Fibroblast of lung (primary cell): ENCODE data around the gene HMGCS2. TPM values are rescaled to one million over a fixed set of nuclear protein-coding genes. Genes with fewer than 3 reads are reported as not detected.

Experiments
- DNase-seq, 2 donors: peaks; one replicate each; pipeline versions ENCODE4 v3.0.0 to v3.0.0-alpha.2; 2010; ENCODE audit warnings: low read depth in 2 of 2
- H2AFZ ChIP-seq: 2 replicates; pipeline ENCODE4 v1.5.1; 2012; ENCODE audit warnings: low read length, control low read depth, inconsistent platforms
- H3K27ac ChIP-seq: 2 replicates; pipeline ENCODE4 v1.5.1; 2011; ENCODE audit warnings: low read length, control low read depth; ENCODE audit not compliant: insufficient read depth
- H3K27me3 ChIP-seq: 2 replicates; pipeline ENCODE4 v1.5.1; 2011; ENCODE audit warnings: mild to moderate bottlenecking, low read length; ENCODE audit not compliant: control insufficient read depth, insufficient read depth
- H3K36me3 ChIP-seq: 2 replicates; pipeline ENCODE4 v1.5.1; 2011; ENCODE audit warnings: low read length; ENCODE audit not compliant: control insufficient read depth, insufficient read depth
- H3K4me1 ChIP-seq: 2 replicates; pipeline ENCODE4 v1.5.1; 2011; ENCODE audit warnings: low read length; ENCODE audit not compliant: control insufficient read depth, insufficient read depth; ENCODE audit errors: extremely low read depth
- H3K4me2 ChIP-seq: 2 replicates; pipeline ENCODE4 v1.5.1; 2011; ENCODE audit warnings: low read length, control low read depth; ENCODE audit not compliant: insufficient read depth; ENCODE audit errors: extremely low read depth
- H3K4me3 ChIP-seq, 4 experiments: fragments of 200-600 bp in 1 of 4; sonication (generic) in 1 of 4; replicated peaks in 1 of 4; 2 replicates each; pipeline ENCODE4 v1.5.1; 2011 to 2016; ENCODE audit warnings: low read length in 4 of 4, low read depth in 3 of 4, mild to moderate bottlenecking in 3 of 4, control low read depth in 2 of 4, inconsistent platforms in 1 of 4, mixed read lengths in 1 of 4; ENCODE audit not compliant: insufficient read depth in 1 of 4; ENCODE audit errors: control extremely low read depth in 1 of 4
- H3K79me2 ChIP-seq: 2 replicates; pipeline ENCODE4 v1.5.1; 2012; ENCODE audit warnings: mild to moderate bottlenecking, low read length, inconsistent platforms; ENCODE audit not compliant: control insufficient read depth, insufficient read depth
- H3K9ac ChIP-seq: 2 replicates; pipeline ENCODE4 v1.5.1; 2011; ENCODE audit warnings: mild to moderate bottlenecking, low read length, control low read depth; ENCODE audit not compliant: insufficient read depth
- H3K9me3 ChIP-seq: 2 replicates; pipeline ENCODE4 v1.5.1; 2012; ENCODE audit warnings: low read depth, low read length; ENCODE audit not compliant: control insufficient read depth, insufficient read depth
- H4K20me1 ChIP-seq: 2 replicates; pipeline ENCODE4 v1.5.1; 2011; ENCODE audit warnings: low read length; ENCODE audit not compliant: control insufficient read depth, insufficient read depth; ENCODE audit errors: extremely low read depth
- EZH2 ChIP-seq: IDR thresholded peaks from 2 replicates; pipeline ENCODE4 v1.5.1; 2012; ENCODE audit warnings: low read length, control low read depth, mild to moderate bottlenecking; ENCODE audit errors: missing control alignments
- polyA plus RNA-seq, 2 donors: library from polyadenylated mRNA; depleted of rRNA in 1 of 2; stranded (reverse) in 1 of 2; unstranded in 1 of 2; fragments of >200 nt; gene quantifications; 2 replicates each; pipeline ENCODE4 v1.2.1, GENCODE V29; 2011 to 2012; ENCODE audit warnings: missing spikeins in 1 of 2
- total RNA-seq: library from RNA; depleted of rRNA; stranded (reverse); fragments of >200 nt; gene quantifications from 2 replicates; pipeline ENCODE4 v1.2.1, GENCODE V29; 2014
- TF ChIP-seq, protein P1 (sequence below), 2 donors: IDR thresholded peaks in 1 of 2; conservative IDR thresholded peaks in 1 of 2; 1 replicate in 1 of 2; 2 replicates in 1 of 2; pipeline ENCODE4 v1.5.1; 2011 to 2012; ENCODE audit warnings: low read length in 2 of 2, control low read depth in 1 of 2, inconsistent platforms in 1 of 2, low read depth in 1 of 2, mild to moderate bottlenecking in 1 of 2

The HMGCS2 gene
- total and polyA plus RNA-seq, 2 donors (not counting 1 experiment from before 2014, with no cell fraction given): not detected

DNA sequence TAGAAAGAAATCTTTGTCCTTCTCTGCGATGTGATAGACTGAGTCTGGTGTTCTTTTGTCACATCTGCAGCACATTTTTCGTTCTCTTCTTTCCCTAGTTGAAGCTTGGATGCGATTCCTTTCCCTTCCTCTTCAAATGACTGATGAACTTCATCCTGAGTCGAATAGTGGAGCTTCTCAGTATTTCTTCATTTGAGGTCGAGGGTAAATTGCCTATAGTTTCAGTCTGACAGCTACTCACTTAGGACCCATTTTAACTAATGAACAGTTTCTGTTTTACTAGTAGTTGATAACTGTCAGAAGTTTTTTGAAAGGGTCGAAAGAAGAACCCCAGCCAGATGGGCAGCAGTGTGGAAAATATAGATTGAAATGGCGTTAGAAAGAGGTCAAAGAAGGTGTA, 47.2 kb upstream of the HMGCS2 start:
- no peaks in the 10 kb centered on the region for H3K4me1 ChIP-seq
- H3K27ac ChIP-seq: no peak overlapping the region
- no peak for DNase-seq
- no peaks in the 10 kb centered on the region for H3K79me2 ChIP-seq
- H3K4me2 ChIP-seq: no peak overlapping the region
- H3K4me3 ChIP-seq: no peak overlapping the region
- H3K36me3 ChIP-seq: no peaks in the 10 kb centered on the region
- TF ChIP-seq EZH2: no peak
- TF ChIP-seq, protein P1, sequence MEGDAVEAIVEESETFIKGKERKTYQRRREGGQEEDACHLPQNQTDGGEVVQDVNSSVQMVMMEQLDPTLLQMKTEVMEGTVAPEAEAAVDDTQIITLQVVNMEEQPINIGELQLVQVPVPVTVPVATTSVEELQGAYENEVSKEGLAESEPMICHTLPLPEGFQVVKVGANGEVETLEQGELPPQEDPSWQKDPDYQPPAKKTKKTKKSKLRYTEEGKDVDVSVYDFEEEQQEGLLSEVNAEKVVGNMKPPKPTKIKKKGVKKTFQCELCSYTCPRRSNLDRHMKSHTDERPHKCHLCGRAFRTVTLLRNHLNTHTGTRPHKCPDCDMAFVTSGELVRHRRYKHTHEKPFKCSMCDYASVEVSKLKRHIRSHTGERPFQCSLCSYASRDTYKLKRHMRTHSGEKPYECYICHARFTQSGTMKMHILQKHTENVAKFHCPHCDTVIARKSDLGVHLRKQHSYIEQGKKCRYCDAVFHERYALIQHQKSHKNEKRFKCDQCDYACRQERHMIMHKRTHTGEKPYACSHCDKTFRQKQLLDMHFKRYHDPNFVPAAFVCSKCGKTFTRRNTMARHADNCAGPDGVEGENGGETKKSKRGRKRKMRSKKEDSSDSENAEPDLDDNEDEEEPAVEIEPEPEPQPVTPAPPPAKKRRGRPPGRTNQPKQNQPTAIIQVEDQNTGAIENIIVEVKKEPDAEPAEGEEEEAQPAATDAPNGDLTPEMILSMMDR (conservative IDR thresholded peaks at IDR 0.05 in 1 of 2, IDR thresholded peaks at IDR 0.05 in 1 of 2; ENCODE audit: low read depth in 1 of 2, low read length in 2 of 2): no peak
- H3K27me3 ChIP-seq: no peaks in the 10 kb centered on the region
- no peaks in the 10 kb centered on the region for H4K20me1 ChIP-seq
- H3K9me3 ChIP-seq: no peaks in the 10 kb centered on the region
- no peak overlapping the region for H2AFZ ChIP-seq
- no peak overlapping the region for H3K9ac ChIP-seq

DNA sequence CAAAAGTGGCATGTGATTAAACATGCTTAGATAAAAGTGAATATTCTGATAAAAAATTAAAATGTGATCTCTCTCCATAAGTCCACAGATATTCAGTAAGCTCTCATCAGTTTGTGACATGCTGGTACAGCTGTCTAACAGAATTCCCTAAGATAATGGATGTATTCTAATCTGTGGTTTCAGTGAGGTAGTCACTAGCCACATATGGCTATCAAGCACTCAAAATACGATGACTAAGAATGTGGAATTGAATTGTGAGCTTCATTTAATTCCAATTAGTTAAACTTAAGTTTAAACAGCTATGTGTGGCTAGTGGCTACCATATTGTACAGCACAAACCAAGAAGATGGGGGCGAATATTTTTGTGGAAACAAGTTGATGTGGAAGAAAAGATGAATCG, 46.7 kb upstream of the HMGCS2 start:
- Histone ChIP-seq H3K9me3 (no peaks in the 10 kb centered on the region), H3K9ac (no peak overlapping the region)

DNA sequence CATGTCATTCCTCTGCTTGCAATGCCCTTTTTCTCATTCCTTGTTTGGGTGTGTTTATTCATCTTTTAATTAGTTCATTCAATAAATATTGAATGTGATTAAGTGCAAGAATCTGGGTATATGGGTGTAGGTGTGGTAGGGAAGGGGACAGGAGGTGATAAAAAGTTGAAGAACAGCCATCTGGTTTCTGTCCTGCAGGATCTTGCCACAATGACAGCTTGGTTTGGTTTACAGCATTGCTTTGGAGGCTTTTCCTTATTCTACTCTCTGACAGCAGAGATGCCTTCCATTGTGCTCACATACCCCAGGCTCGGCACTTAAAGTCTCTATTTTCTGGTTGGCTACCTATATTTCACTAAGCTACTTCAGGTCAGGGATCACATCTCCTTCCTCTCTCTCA, 45.6 kb upstream of the HMGCS2 start:
- Histone ChIP-seq H3K4me3 (no peak overlapping the region), H2AFZ (no peak overlapping the region), H3K9me3 (no peaks in the 10 kb centered on the region), H3K27me3 (no peaks in the 10 kb centered on the region), H3K9ac (no peak overlapping the region), H3K79me2 (no peaks in the 10 kb centered on the region), H3K4me2 (no peak overlapping the region), H3K36me3 (no peaks in the 10 kb centered on the region), H3K27ac (no peak overlapping the region), H3K4me1 (no peaks in the 10 kb centered on the region), H4K20me1 (no peaks in the 10 kb centered on the region)
- TF ChIP-seq, protein P1 (conservative IDR thresholded peaks at IDR 0.05 in 1 of 2, IDR thresholded peaks at IDR 0.05 in 1 of 2; ENCODE audit: low read depth in 1 of 2, low read length in 2 of 2): no peak
- TF ChIP-seq EZH2: no peak
- DNase-seq: no peak

More for the DNA sequence above, 46.7 kb upstream of the HMGCS2 start:
- H3K27me3 ChIP-seq: no peaks in the 10 kb centered on the region
- no peak overlapping the region for H3K27ac ChIP-seq
- no peaks in the 10 kb centered on the region for H4K20me1 ChIP-seq
- no peaks in the 10 kb centered on the region for H3K79me2 ChIP-seq
- DNase-seq: peak; percentile 5 to 81
- H2AFZ ChIP-seq: no peak overlapping the region
- H3K4me1 ChIP-seq: no peaks in the 10 kb centered on the region
- no peak overlapping the region for H3K4me2 ChIP-seq
- no peaks in the 10 kb centered on the region for H3K36me3 ChIP-seq
- H3K4me3 ChIP-seq: no peak overlapping the region
- no peak for TF ChIP-seq EZH2
- TF ChIP-seq, protein P1 (conservative IDR thresholded peaks at IDR 0.05 in 1 of 2, IDR thresholded peaks at IDR 0.05 in 1 of 2; ENCODE audit: low read depth in 1 of 2, low read length in 2 of 2): no peak
